GM19240 (cell line): Measurements from ENCODE around the gene NSD2.
"Not testable (repeated sequence)": the region's sequence is repeated elsewhere in the genome, so short reads cannot be mapped to it uniquely, and the experiment has no call there.

Experiments used
- DNase-seq: peaks from one replicate; pipeline ENCODE4 v3.0.0; 2011; ENCODE audit warnings: low spot score; ENCODE audit not compliant: insufficient read length

The NSD2 gene

DNA sequence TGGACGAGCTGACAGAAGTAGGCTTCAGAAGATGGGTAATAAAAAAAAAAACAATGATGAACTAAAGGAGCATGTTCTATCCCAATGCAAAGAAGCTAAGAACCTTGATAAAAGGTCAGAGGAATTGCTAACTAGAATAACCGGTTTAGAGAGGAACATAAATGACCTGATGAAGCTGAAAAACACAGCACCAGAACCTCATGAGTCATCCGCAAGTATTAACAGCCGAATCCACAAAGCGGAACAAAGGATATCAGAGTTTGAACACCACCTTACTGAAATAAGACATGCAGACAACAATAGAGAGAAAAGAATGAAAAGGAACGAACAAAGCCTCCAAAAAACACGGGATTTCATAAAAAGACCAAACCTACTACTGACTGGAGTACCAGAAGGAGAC, 127.1 kb downstream of the NSD2 start:
- no peak for DNase-seq

DNA sequence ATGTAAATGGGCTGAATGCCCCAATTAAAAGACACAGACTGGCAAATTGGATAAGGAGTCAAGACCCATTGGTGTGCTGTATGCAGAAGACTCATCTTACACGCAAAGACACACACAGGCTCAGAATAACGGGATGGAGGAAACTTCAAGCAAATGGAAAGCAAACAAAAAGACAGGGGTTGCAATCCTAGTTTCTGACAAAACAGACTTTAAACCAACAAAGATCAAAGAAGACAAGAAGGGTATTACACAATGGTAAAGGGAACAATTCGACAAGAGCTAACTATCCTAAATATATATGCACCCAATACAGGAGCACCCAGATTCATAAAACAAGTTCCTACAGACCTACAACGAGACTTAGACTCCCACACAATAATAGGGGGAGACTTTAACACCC, 128.1 kb downstream of the NSD2 start:
- not testable (repeated sequence) for DNase-seq

DNA sequence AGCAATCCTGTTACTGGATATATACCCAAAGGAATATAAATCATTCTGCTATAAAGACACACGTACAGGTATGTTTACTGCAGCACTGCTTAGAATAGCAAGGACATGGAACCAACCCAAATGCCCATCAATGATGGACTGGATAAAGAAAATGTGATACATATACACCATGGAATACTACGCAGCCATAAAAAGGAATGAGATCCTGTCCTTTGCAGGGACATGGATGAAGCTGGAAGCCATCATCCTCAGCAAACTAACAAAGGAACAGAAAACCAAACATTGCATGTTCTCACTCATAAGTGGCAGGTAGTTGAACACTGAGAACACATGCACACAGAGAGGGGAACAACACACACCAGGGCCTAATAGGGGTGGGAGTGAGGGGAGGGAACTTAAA, 132.2 kb downstream of the NSD2 start:
- DNase-seq, result not testable (repeated sequence)

DNA sequence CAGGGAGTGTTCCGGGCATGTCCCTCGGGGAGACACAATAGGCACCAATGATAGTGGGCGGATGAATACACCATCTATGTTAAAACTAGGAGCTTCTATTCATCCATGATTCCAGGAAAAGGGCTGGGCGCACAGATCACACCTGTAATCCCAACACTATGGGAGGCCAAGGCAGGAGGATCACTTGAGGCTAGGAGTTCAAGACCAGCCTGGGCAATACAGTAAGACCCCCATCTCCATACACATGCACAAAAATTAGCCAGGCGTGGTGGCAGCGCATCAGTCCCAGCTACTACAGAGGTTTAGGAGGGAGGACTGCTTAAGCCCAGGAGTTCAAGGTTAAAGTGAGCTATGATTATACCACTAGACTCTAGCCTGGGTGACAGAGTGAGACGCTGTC, 135.2 kb downstream of the NSD2 start:
- DNase-seq, result no peak

DNA sequence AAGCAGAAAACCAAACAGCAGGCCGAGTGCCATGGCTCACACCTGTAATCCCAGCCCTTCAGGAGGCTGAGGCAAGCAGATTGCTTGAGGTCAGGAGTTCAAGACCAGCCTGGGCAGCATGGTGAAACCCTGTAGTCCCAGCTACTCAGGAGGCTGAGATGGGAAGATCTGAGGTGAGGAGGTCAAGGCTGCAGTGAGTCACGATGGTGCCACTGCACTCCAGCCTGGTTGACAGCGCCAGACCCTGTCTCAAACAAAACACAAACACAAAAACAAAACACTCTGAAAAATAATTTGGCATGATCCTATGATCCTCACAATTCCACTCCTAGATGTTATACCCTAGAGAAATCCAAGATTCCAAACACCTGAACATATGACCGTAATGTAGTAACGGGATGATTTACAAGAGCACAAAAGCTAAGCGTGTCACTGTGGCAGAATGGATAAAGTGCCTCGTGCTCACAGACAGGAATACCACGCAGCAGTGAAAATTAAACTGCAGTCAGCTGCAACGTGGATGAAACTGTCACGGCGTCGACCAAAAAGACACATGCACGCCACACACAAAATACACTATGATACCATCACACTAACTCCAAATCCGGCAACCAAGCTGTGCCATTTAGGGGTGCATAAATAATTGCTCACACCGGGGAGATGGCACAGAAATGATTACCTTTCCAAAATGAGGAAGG, 135.9 kb downstream of the NSD2 start:
- no peak for DNase-seq

DNA sequence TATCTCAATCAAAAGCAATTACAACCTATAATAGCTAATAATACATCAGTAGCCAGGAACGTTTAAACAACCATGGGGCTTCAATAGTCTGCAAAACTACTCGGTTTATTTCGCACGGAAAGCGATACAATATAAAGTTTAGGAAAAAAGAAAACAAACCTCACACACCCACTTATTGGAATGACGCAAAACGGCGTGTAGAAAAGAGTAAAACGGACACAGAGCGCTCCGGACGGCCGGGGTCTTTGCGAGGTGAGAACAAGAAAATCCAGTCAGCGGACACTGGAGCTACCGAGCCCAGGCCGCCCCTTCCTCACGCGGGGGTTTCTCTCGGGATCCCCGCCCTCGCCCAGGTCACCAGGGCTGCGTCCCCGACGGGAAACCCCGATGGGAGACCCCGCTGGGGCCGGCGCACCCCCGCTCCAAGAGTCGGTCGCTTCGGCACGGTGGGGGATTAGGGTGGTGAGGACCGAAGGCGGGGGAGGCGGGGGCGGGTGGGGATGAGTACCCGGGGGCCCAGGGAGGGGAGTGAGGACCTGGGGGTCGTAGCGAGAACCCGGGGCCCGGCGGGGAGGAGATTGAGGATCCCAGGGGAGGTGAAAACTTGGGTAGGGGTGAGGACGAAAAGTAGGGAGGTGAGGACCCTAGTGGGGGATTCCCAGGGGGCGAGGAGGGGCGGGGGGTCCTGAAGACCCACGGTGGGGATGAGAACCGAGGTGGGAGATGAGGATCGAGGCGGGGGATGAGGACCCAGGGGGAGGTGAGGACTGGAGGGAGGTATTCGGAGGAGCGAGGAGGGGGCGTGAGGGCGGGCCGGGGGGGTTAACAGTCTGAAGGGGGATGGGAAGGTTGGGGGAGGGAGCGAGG, 136.8 kb downstream of the NSD2 start:
- no peak for DNase-seq

DNA sequence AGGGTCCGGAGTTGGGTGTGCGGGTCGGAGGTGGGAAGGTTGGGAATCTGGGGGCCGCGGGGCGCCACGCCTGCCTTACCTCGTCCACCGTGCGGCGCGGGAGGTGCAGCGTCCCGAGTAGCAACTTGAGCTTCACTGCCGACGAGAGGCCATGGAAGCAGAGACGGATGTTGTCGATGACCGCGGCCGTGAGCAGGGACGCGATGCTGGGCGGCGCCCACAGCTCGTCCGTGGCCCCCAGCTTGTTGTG, 137.4 kb downstream of the NSD2 start:
- DNase-seq, result no peak

DNA sequence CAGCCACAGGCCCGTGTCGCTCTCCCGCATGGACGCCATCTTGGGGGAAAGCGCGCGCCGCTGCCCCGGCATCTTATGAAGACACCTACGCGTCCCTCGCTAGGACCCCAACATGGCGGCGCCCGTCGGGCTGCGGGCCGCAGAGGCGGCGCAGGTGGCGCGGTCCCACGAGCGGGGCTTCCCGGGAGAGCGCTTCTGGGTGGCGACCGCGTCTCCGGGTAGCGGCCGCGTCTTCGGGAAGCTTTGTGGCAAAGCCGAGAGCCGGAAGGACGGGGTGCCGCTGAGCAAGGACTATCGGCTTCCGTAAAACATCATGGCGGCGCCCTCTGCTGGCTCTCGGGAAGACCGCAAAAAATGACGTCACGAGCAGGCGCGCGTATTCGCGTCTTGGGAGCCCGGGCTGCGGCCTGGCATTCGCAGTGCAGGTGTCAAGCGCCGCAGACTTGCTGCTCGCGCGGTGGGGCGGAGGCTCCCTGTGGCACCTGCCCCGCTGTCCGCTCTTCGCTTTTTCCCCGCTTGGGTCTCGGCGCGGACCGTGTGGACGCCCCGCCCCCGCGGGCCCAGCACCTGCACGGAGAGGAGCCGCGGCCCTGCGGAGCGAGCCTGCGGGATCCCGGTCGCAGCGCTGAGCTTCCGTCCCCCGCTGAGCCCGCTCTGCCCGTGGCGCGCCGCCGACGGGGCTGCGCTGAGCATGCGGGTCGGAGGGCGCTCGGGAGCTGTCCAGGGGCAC, 137.9 kb downstream of the NSD2 start, which contains the start of gene NELFA:
NELFA (minus strand) TSS at position 54 of the 730 bp plus-strand sequence; CDS start at position 39, 15 bp downstream.
- DNase-seq, result peak; percentile 86

DNA sequence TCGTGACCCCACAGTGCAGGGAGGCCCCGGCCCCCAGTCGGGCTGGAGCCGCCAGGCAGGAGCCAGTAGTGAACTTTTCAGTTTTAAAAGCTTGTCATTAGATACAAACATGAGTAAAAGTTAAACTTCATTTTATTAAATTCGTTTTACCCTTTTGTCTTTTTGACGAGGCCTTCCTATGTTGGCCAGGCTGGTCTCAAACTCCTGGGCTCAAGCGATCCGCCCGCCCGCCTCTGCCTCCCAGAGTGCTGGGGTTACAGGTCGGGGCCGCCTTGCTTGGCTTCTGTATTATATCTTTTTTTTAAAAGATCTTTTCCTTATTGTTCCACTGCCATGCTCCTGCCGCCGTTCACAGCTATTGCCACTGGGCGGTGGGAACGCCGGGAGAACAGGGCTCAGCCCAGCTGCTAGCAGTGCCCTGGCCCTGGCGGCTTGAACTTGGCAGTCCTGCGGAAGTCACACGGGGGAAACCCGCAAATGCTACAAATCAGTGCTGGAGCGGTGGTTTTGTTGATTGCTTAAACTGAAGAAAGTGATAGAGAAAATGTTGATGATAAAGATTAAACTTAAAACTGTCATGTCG, 138.5 kb downstream of the NSD2 start:
- DNase-seq, result no peak

DNA sequence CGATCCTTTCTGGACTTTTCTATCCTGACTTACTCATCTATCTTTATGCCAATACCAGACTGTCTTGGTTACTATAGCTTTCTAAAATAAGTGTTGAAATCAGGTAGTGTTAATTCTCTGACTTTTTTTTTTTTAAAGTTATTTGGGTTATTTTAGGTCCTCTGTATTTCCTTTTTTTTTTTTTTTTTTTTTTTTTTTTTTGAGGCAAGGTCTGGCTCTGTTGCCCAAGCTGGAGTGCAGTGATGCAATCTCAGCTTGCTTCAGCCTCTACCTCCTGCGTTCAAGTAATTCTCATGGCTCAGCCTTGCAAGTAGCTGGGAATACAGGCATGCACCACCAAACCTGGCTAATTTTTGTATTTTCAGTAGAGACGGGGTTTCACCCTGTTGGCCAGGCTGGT, 140.4 kb downstream of the NSD2 start:
- DNase-seq, result no peak

DNA sequence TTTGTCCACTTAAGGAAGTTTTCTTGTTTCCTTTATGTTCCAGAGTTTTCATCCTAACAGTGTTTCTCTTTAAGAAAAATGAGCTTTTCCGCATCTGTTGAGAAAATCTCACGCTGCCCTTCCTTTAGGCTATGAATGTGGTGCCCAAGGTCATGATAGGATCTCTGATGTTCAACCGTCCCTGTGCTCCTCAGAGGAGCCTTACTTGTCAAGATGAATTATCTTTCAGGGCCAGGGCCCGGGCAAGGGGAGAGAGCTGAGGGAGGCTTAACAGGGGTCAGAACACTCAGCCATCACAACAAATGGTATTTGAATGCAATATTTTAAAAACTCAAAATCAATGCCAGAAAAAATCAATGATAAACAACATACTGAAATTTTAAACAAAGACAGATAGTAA, 143.8 kb downstream of the NSD2 start:
- no peak for DNase-seq

DNA sequence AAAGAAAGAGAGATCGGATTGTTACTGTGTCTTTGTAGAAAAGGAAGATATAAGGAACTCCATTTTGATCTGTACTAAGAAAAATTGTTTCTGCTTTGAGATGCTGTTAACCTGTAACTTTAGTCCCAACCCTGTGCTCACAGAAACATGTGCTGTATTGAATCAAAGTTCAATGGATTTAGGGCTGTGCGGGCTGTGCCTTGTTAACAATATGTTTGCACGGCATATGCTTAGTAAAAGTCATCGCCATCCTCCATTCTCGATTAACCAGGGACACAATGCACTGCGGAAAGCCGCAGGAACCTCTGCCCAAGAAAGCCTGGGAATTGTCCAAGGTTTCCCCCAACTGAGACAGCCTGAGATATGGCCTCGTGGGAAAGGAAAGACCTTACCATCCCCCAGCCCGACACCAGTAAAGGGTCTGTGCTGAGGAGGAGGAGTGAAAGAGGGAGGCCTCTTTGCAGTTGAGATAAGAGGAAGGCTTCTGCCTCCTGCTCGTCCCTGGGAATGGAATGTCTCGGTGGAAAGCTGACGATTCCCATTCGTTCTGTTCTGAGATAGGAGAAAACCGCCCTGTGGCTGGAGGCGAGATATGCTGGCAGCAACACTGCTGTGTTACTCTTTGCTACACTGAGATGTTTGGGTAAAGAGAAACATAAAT, 150.3 kb downstream of the NSD2 start:
- DNase-seq, result not testable (repeated sequence)

DNA sequence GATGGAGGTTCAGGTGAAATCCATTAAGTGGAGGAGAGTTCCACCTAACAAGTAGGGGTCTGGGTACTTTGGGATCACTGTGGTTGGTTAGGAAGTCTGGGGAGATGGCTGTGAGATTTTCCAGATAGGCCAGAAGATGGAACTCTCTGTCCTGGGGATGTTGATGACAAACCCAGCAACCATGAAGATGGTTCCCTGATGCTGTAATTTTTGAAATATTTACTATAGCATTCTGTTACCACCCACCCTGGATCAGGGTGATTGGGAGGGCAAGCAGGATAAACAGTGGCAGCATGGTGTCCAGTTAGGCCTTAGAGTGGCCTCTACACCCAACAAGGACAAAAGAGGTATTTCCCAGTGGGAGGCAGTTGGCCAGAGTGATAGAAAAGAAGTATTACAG, 153.5 kb downstream of the NSD2 start:
- DNase-seq, result no peak

DNA sequence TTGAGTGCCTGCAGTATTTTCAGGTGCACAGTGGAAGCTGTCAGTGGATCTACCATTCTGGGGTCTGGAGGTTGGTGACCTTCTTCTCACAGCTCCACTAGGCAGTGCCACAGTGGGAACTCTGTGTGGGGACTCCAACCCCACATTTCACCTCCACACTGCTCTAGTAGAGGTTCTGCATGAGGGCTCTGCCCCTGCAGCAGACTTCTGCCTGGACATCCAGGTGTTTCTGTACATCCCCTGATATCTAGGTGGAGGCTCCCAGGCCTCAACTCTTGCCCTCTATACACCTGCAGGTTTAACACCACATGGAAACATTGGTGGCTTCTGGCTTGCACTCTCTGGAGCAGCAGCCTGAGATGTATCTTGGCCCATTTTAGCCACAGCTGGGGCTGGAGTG, 154.6 kb downstream of the NSD2 start:
- DNase-seq, result no peak

DNA sequence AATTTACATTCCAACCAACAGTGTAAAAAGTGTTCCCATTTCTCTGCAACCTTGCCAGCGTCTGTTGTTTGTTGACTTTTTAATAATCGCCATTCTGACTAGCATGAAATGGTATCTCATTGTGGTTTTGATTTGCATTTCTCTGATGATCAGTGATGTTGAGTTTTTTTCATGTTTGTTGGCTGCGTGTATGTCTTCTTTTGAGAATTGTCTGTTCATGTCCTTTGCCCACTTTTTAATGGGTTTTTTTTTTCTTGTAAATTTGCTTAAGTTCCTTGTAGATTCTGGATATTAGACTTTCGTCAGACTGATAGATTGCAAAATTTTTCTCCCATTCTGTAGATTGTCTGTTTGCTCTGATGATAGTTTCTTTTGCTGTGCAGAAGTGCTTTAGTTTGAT, 155.9 kb downstream of the NSD2 start:
- DNase-seq, result not testable (repeated sequence)

DNA sequence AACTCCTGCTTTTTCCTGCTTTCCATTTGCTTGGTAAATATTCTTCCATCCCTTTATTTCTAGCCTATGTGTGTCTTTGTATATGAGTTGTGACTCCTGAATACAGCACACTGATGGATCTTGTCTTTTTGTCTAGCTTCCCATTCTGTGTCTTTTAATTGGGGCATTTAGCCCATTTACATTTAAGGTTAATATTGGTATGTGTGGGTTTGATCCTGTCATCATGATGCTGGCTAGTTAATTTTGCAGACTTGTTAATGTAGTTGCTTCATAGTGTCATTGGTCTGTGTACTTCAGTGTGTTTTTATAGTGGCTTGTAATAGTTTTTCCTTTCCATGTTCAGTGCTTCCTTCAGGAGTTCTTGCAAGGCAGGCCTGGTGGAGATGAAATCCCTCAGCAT, 160.0 kb downstream of the NSD2 start:
- not testable (repeated sequence) for DNase-seq
